Chondrocyte (in vitro differentiated cells): ENCODE data around the gene CDCA5. TPM values are rescaled to one million over a fixed set of nuclear protein-coding genes. Genes with fewer than 3 reads are reported as not detected.

Experiments used
- DNase-seq: peaks from one replicate; pipeline ENCODE4 v3.0.0; 2021; ENCODE audit warnings: mixed read lengths, low spot score
- H3K27ac Mint-ChIP-seq: one replicate; pipeline ENCODE4 v1.8.0; 2021; ENCODE audit warnings: mild to moderate bottlenecking, moderate library complexity, mixed read lengths; ENCODE audit not compliant: unreplicated experiment
- H3K27me3 Mint-ChIP-seq: 2 replicates; pipeline ENCODE4 v1.8.0; 2021; ENCODE audit warnings: low read depth, mixed read lengths
- H3K36me3 Mint-ChIP-seq: 2 replicates; pipeline ENCODE4 v1.8.0; 2021; ENCODE audit warnings: low read depth, mixed read lengths
- H3K4me1 Mint-ChIP-seq: 2 replicates; pipeline ENCODE4 v1.8.0; 2021; ENCODE audit warnings: low read depth, mild to moderate bottlenecking, mixed read lengths
- H3K4me3 Mint-ChIP-seq: one replicate; pipeline ENCODE4 v1.8.0; 2021; ENCODE audit warnings: mild to moderate bottlenecking, moderate library complexity, mixed read lengths; ENCODE audit not compliant: unreplicated experiment
- H3K9me3 Mint-ChIP-seq: 2 replicates; pipeline ENCODE4 v1.8.0; 2021; ENCODE audit warnings: low read depth, mixed read lengths
- total RNA-seq: library from RNA; stranded (reverse); gene quantifications from 3 replicates; pipeline ENCODE4 v1.2.1, GENCODE V29; 2021
- TF ChIP-seq, protein P1 (sequence below): fragments of 200-600 bp; sonication (generic); IDR thresholded peaks from 2 replicates; pipeline ENCODE4 v1.5.0; 2021; ENCODE audit warnings: antibody characterized with exemption, mild to moderate bottlenecking, moderate library complexity

CDCA5 gene
- total RNA-seq, 1 donor from 2014 or later = 5.5 TPM

- no peak for DNase-seq
- Mint-ChIP-seq H3K27ac (no peak overlapping the region), H3K36me3 (peaks cover 3% of the 10 kb centered on the region), H3K4me1 (peaks cover 20% of the 10 kb centered on the region), H3K9me3 (no peaks in the 10 kb centered on the region), H3K27me3 (no peaks in the 10 kb centered on the region), H3K4me3 (no peak overlapping the region)
- TF ChIP-seq, protein P1, sequence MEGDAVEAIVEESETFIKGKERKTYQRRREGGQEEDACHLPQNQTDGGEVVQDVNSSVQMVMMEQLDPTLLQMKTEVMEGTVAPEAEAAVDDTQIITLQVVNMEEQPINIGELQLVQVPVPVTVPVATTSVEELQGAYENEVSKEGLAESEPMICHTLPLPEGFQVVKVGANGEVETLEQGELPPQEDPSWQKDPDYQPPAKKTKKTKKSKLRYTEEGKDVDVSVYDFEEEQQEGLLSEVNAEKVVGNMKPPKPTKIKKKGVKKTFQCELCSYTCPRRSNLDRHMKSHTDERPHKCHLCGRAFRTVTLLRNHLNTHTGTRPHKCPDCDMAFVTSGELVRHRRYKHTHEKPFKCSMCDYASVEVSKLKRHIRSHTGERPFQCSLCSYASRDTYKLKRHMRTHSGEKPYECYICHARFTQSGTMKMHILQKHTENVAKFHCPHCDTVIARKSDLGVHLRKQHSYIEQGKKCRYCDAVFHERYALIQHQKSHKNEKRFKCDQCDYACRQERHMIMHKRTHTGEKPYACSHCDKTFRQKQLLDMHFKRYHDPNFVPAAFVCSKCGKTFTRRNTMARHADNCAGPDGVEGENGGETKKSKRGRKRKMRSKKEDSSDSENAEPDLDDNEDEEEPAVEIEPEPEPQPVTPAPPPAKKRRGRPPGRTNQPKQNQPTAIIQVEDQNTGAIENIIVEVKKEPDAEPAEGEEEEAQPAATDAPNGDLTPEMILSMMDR = no peak
Measured at GRCh38 chr11:65107751-65108468, 24.1 kb upstream of the CDCA5 start.

DNA sequence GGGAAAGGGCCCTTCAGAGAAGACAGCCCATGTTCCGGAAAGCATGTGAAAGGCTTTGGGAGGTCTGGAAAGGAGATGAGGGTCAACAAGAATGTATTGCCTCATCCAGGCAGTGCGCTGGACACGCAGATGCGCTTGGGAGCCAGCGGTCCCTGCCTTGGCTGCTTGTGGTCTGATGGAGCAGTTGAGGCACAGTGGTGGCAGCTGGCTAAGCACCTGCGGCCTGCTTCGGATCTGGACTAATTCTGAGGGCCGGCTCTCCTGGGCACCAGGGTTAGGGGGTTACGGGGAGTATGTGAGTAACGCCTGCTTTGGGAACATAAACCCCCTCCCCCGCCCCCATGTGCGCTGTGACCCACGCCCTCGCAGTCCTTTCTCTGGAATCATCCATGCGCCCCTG, 23.2 kb upstream of the CDCA5 start:
- Mint-ChIP-seq H3K9me3 (no peaks in the 10 kb centered on the region), H3K27ac (no peak overlapping the region), H3K4me1 (peaks cover 25% of the 10 kb centered on the region), H3K27me3 (no peaks in the 10 kb centered on the region), H3K36me3 (peaks cover 3% of the 10 kb centered on the region), H3K4me3 (no peak overlapping the region)
- TF ChIP-seq, protein P1 = no peak
- no peak for DNase-seq

- Mint-ChIP-seq H3K9me3 (no peaks in the 10 kb centered on the region), H3K36me3 (peaks cover 3% of the 10 kb centered on the region), H3K4me1 (peaks cover 22% of the 10 kb centered on the region), H3K4me3 (no peak overlapping the region), H3K27me3 (no peaks in the 10 kb centered on the region), H3K27ac (no peak overlapping the region)
- DNase-seq = no peak
- TF ChIP-seq, protein P1 = no peak
Measured at GRCh38 chr11:65104628-65105027, 20.8 kb upstream of the CDCA5 start.

GRCh38 chr11:65103476-65103875, 19.6 kb upstream of the CDCA5 start:
- Mint-ChIP-seq H3K27me3 (no peaks in the 10 kb centered on the region), H3K27ac (no peak overlapping the region), H3K36me3 (peaks cover 1% of the 10 kb centered on the region), H3K4me3 (no peak overlapping the region), H3K9me3 (no peaks in the 10 kb centered on the region), H3K4me1 (peaks cover 22% of the 10 kb centered on the region)
- TF ChIP-seq, protein P1 = no peak
- no peak for DNase-seq

- H3K4me3 Mint-ChIP-seq = no peak overlapping the region
- H3K27ac Mint-ChIP-seq = peak overlapping the region; percentile 77
- no peaks in the 10 kb centered on the region for H3K9me3 Mint-ChIP-seq
- H3K36me3 Mint-ChIP-seq = peaks cover 1% of the 10 kb centered on the region
- DNase-seq = no peak
- no peaks in the 10 kb centered on the region for H3K27me3 Mint-ChIP-seq
- TF ChIP-seq, protein P1 = no peak
- H3K4me1 Mint-ChIP-seq = peaks cover 25% of the 10 kb centered on the region
Measured at GRCh38 chr11:65102142-65103095, 18.6 kb upstream of the CDCA5 start.
